Measurements from ENCODE around the gene SAPCD2. TPM values are rescaled to one million over a fixed set of nuclear protein-coding genes. Genes with fewer than 3 reads are reported as not detected.
A peak's percentile ranks its signal among the peaks of the same experiment; 100 is the strongest.
"Not testable (repeated sequence)": the region's sequence is repeated elsewhere in the genome, so short reads cannot be mapped to it uniquely, and the experiment has no call there.

The SAPCD2 gene
- total and polyA plus RNA-seq, 12 donors: 0.07 to 1.7 (median 0.58) TPM

- Histone ChIP-seq H3K27ac (no peak overlapping the region), H3K36me3 (replicated peaks in 1 of 2) (peaks cover 0 to 7% of the 10 kb centered on the region in 2 donors), H3K4me1 (replicated peaks in 1 of 2) (peaks cover 0 to 16% of the 10 kb centered on the region in 2 donors), H3K9me3 (replicated peaks in 1 of 3) (no peaks in the 10 kb centered on the region), H3K4me3 (no peak overlapping the region), H3K27me3 (no peaks in the 10 kb centered on the region)
- DNase-seq: no peak
- WGBS, 4 donors: 15 to 55% (median 31%) methylated on average over 4 to 9 of the region's 9 CpGs
- TF ChIP-seq CTCF (IDR thresholded peaks at IDR 0.05) (peak in 3 of 6 experiments; percentile 11 to 21 (median 16)), POLR2A (IDR thresholded peaks at IDR 0.05) (no peak)
- intact Hi-C loops (cut with DNase I): loop anchor here in 1 of 2 donors (5.0 kb wide), 1 partner anchor 248 kb away; no protein-coding TSS in a partner anchor
Observed at GRCh38 chr9:137035507-137035834, 34.9 kb downstream of the SAPCD2 start.

GRCh38 chr9:137034709-137035506 lies 35.4 kb downstream of the SAPCD2 start:
- Histone ChIP-seq H3K27me3 (no peaks in the 10 kb centered on the region), H3K36me3 (replicated peaks in 1 of 2) (peaks cover 0 to 7% of the 10 kb centered on the region in 2 donors), H3K4me1 (replicated peaks in 1 of 2) (peaks cover 0 to 16% of the 10 kb centered on the region in 2 donors), H3K4me3 (no peak overlapping the region), H3K27ac (peak overlapping the region in 2 of 5 donors; percentile 34 to 35), H3K9me3 (replicated peaks in 1 of 3) (no peaks in the 10 kb centered on the region)
- DNase-seq: peak; percentile 81 to 93 (median 83)
- 16 to 37% (median 22%) methylated on average over 11 to 24 of the region's 24 CpGs for WGBS, 4 donors
- TF ChIP-seq CTCF (IDR thresholded peaks at IDR 0.05): peak; percentile 82 to 93 (median 92)
- TF ChIP-seq POLR2A (IDR thresholded peaks at IDR 0.05): no peak
- intact Hi-C loops (cut with DNase I): loop anchor here (5.0 kb wide), 2 partner anchors 93 to 248 kb away; partner anchors contain the start of gene FBXW5 (in 1 of the 2)

GRCh38 chr9:137034039-137034708 lies 36.2 kb downstream of the SAPCD2 start:
- Histone ChIP-seq H3K27me3 (no peaks in the 10 kb centered on the region), H3K36me3 (replicated peaks in 1 of 2) (peaks cover 0 to 7% of the 10 kb centered on the region in 2 donors), H3K4me1 (replicated peaks in 1 of 2) (peaks cover under 1 to 19% of the 10 kb centered on the region in 2 donors), H3K4me3 (no peak overlapping the region), H3K27ac (peak overlapping the region in 2 of 5 donors; percentile 34 to 35), H3K9me3 (replicated peaks in 1 of 3) (no peaks in the 10 kb centered on the region)
- 34 to 50% (median 48%) methylated on average over 5 to 15 of the region's 15 CpGs for WGBS, 4 donors
- intact Hi-C loops (cut with DNase I): loop anchor here (5.0 kb wide), 2 partner anchors 92 to 247 kb away; partner anchors contain the start of gene FBXW5 (in 1 of the 2)
- DNase-seq: peak in 1 of 7 donors; percentile 40
- TF ChIP-seq POLR2A (IDR thresholded peaks at IDR 0.05) (no peak), CTCF (IDR thresholded peaks at IDR 0.05) (no peak)

- H3K27ac ChIP-seq; H3K36me3 ChIP-seq (replicated peaks in 1 of 2); DNase-seq; H3K9me3 ChIP-seq (replicated peaks in 1 of 3); H3K27me3 ChIP-seq: not testable (repeated sequence)
- WGBS, 4 donors: 89 to 92% (median 90%) methylated on average over 5 of the region's 5 CpGs
- Histone ChIP-seq H3K4me1 (replicated peaks in 1 of 2) (peaks cover 7 to 26% of the 10 kb centered on the region in 2 donors), H3K4me3 (peak overlapping the region in 1 of 4 donors; percentile 29)
- intact Hi-C loops (cut with DNase I): loop anchor here (5.0 kb wide), 2 partner anchors 91 to 246 kb away; partner anchors contain the start of gene FBXW5 (in 1 of the 2)
Observed at GRCh38 chr9:137033481-137033880, 36.9 kb downstream of the SAPCD2 start.
